Hepatocyte (in vitro differentiated cells): Measurements from ENCODE around the gene HKDC1. TPM values are rescaled to one million over a fixed set of nuclear protein-coding genes. Genes with fewer than 3 reads are reported as not detected.
"Not testable (repeated sequence)": the region's sequence is repeated elsewhere in the genome, so short reads cannot be mapped to it uniquely, and the experiment has no call there.

ENCODE experiments used
- DNase-seq: peaks from one replicate; pipeline ENCODE4 v3.0.0-alpha.2; 2016; ENCODE audit warnings: low spot score
- H2AFZ ChIP-seq: fragments of 200-600 bp; sonication (generic); 2 replicates; pipeline ENCODE4 v1.6.0; 2016; ENCODE audit warnings: antibody characterized with exemption, mild to moderate bottlenecking
- H3K27ac ChIP-seq: fragments of 200-600 bp; sonication (generic); 2 replicates; pipeline ENCODE4 v1.5.1; 2016; ENCODE audit warnings: mild to moderate bottlenecking
- H3K27me3 ChIP-seq: fragments of 200-600 bp; sonication (generic); 2 replicates; pipeline ENCODE4 v1.6.1; 2016
- H3K36me3 ChIP-seq: fragments of 200-600 bp; sonication (generic); replicated peaks from 2 replicates; pipeline ENCODE4 v1.5.1; 2016; ENCODE audit warnings: low read depth; ENCODE audit not compliant: insufficient read depth
- H3K4me1 ChIP-seq: fragments of 200-600 bp; sonication (generic); 2 replicates; pipeline ENCODE4 v1.5.1; 2016; ENCODE audit warnings: mild to moderate bottlenecking, moderate library complexity; ENCODE audit not compliant: insufficient read depth
- H3K4me2 ChIP-seq: fragments of 200-600 bp; sonication (generic); 2 replicates; pipeline ENCODE4 v1.6.0; 2016
- H3K4me3 ChIP-seq: fragments of 200-600 bp; sonication (generic); 2 replicates; pipeline ENCODE4 v1.5.1; 2016; ENCODE audit warnings: mild to moderate bottlenecking
- H3K79me2 ChIP-seq: fragments of 200-600 bp; sonication (generic); 2 replicates; pipeline ENCODE4 v1.6.0; 2017; ENCODE audit warnings: mild to moderate bottlenecking
- H3K9me2 ChIP-seq: fragments of 200-600 bp; sonication (generic); replicated peaks from 2 replicates; pipeline ENCODE4 v1.6.0; 2017; ENCODE audit warnings: mild to moderate bottlenecking; ENCODE audit not compliant: insufficient read depth
- H3K9me3 ChIP-seq: fragments of 200-600 bp; sonication (generic); 2 replicates; pipeline ENCODE4 v1.5.1; 2016; ENCODE audit warnings: low read depth, mild to moderate bottlenecking
- H4K20me1 ChIP-seq: fragments of 200-600 bp; sonication (generic); 2 replicates; pipeline ENCODE4 v1.6.0; 2016; ENCODE audit warnings: mild to moderate bottlenecking; ENCODE audit not compliant: insufficient read depth, poor library complexity, severe bottlenecking
- EZH2 ChIP-seq: fragments of 200-600 bp; sonication (generic); IDR thresholded peaks from 2 replicates; pipeline ENCODE4 v1.6.1; 2016; ENCODE audit warnings: antibody characterized with exemption, mild to moderate bottlenecking, borderline replicate concordance
- EZH2phosphoT487 ChIP-seq: fragments of 200-600 bp; sonication (generic); IDR thresholded peaks from one replicate; pipeline ENCODE4 v1.6.1; 2018; ENCODE audit warnings: antibody characterized with exemption, mild to moderate bottlenecking, low read depth, moderate library complexity; ENCODE audit not compliant: unreplicated experiment, severe bottlenecking
- WGBS: methylation state at CpG from one replicate; pipeline ENCODE4 v1.1.6; 2016; ENCODE audit warnings: low lambda C conversion rate; ENCODE audit errors: missing lambda C conversion rate; 5-methylcytosine and 5-hydroxymethylcytosine counted together
- polyA plus RNA-seq: library from polyadenylated mRNA; unstranded; fragments of >200 nt; fragmentation: Nextera tagmentation; extraction: Ambion mirVana; gene quantifications from 2 replicates; pipeline ENCODE4 v1.2.1, GENCODE V29; 2016
- total RNA-seq: library from RNA; depleted of rRNA; stranded (reverse); fragments of >200 nt; gene quantifications from 2 replicates; pipeline ENCODE4 v1.2.3, GENCODE V29; 2014
- TF ChIP-seq, protein P1 (sequence below): fragments of 200-600 bp; sonication (generic); IDR thresholded peaks from 2 replicates; pipeline ENCODE4 v1.5.1; 2016; ENCODE audit warnings: antibody characterized with exemption, mild to moderate bottlenecking; ENCODE audit not compliant: poor library complexity

HKDC1 gene
- total and polyA plus RNA-seq, 2 experiments from 2014 or later: 23.6 to 27.9 TPM

DNA sequence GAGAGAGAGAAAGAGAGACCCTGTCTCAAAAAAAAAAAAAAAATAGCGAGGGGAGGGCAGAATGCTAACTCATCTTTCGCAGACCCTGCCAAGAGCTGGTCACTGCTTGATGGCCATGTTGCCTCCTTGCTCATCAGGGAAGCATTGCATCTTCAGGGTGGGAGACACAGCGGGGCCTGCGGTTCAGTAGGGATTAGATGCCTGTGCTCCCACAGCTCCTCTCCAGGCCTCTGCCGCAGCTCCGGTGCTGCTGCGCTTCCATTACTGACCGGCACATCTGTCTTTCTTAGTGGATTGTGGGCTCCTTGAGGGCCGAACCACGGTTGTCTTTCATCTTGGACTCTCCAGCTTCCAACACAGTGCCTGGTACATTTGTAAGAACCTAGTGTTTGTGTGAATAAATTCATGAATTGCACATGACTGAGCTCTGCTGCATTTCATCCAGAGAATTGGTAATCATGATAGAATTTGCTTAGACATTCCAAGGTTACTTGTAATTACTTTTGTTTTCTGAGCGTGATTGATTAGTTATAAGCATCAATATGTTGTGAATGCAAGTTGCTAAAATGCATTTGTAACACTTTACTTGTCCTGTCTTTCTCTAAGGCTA lies 75.0 kb downstream of the HKDC1 start:
- H3K27ac ChIP-seq: no peak overlapping the region
- H3K79me2 ChIP-seq: no peaks in the 10 kb centered on the region
- H3K4me1 ChIP-seq: no peaks in the 10 kb centered on the region
- no peaks in the 10 kb centered on the region for H4K20me1 ChIP-seq
- H2AFZ ChIP-seq: no peak overlapping the region
- WGBS: 79% methylated on average over 11 of the region's 11 CpGs
- H3K9me2 ChIP-seq: no peaks in the 10 kb centered on the region
- H3K4me3 ChIP-seq: no peak overlapping the region
- H3K9me3 ChIP-seq: no peaks in the 10 kb centered on the region
- TF ChIP-seq, protein P1, sequence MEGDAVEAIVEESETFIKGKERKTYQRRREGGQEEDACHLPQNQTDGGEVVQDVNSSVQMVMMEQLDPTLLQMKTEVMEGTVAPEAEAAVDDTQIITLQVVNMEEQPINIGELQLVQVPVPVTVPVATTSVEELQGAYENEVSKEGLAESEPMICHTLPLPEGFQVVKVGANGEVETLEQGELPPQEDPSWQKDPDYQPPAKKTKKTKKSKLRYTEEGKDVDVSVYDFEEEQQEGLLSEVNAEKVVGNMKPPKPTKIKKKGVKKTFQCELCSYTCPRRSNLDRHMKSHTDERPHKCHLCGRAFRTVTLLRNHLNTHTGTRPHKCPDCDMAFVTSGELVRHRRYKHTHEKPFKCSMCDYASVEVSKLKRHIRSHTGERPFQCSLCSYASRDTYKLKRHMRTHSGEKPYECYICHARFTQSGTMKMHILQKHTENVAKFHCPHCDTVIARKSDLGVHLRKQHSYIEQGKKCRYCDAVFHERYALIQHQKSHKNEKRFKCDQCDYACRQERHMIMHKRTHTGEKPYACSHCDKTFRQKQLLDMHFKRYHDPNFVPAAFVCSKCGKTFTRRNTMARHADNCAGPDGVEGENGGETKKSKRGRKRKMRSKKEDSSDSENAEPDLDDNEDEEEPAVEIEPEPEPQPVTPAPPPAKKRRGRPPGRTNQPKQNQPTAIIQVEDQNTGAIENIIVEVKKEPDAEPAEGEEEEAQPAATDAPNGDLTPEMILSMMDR: no peak
- TF ChIP-seq EZH2 (no peak), EZH2phosphoT487 (no peak)
- no peak for DNase-seq
- H3K36me3 ChIP-seq: no peaks in the 10 kb centered on the region
- no peak overlapping the region for H3K4me2 ChIP-seq
- no peaks in the 10 kb centered on the region for H3K27me3 ChIP-seq

DNA sequence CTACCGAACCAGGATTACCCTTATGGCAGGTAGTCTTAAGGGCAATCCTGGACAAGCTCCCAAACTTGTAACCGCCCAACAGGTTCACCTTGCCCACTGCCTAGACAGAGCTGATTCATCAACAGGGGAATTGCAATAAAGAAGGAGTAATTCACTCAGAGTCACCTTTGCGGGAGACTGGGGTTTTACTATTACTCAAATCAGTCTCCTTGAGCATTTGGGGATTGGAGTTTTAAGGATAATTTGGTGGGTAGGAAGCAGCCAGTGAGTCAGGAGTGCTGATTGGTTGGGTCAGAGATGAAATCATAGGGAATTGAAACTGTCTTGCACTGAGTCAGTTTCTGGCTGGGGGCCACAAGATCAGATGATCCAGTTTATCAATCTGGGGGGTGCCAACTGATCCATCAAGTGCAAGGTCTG lies 83.5 kb downstream of the HKDC1 start:
- H2AFZ ChIP-seq: no peak overlapping the region
- H3K4me3 ChIP-seq: no peak overlapping the region
- no peaks in the 10 kb centered on the region for H4K20me1 ChIP-seq
- no peaks in the 10 kb centered on the region for H3K9me2 ChIP-seq
- WGBS: 91% methylated on average over 3 of the region's 3 CpGs
- no peak overlapping the region for H3K4me2 ChIP-seq
- no peaks in the 10 kb centered on the region for H3K27me3 ChIP-seq
- H3K9me3 ChIP-seq: no peaks in the 10 kb centered on the region
- no peaks in the 10 kb centered on the region for H3K36me3 ChIP-seq
- H3K27ac ChIP-seq: no peak overlapping the region
- no peaks in the 10 kb centered on the region for H3K79me2 ChIP-seq
- TF ChIP-seq EZH2phosphoT487 (no peak), EZH2 (no peak)
- TF ChIP-seq, protein P1: no peak
- no peak for DNase-seq
- no peaks in the 10 kb centered on the region for H3K4me1 ChIP-seq

DNA sequence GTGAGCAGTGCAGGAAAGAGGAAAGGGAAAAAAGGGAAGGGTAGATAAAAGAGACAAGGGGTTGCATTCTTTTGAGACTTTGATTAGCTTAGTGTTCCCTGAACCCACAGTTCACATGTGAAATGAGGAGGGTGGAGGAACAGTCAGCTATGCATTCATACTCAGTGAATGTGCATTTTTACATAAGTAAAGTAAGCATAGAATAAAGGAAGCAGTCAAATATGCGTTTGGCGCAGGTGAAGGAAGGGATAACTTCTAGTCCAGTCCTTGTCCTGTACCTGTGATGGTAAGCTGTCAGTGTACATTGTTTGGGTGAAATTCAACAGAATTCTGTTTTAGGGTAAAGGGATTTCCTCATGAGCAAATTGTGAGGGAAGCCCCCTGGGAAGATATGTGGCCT lies 86.3 kb downstream of the HKDC1 start:
- H3K9me3 ChIP-seq: no peaks in the 10 kb centered on the region
- no peaks in the 10 kb centered on the region for H3K36me3 ChIP-seq
- no peaks in the 10 kb centered on the region for H3K79me2 ChIP-seq
- DNase-seq: no peak
- no peaks in the 10 kb centered on the region for H3K27me3 ChIP-seq
- H3K4me3 ChIP-seq: no peak overlapping the region
- H3K9me2 ChIP-seq: no peaks in the 10 kb centered on the region
- no peaks in the 10 kb centered on the region for H4K20me1 ChIP-seq
- WGBS: 96% methylated on average over 2 of the region's 2 CpGs
- no peak for TF ChIP-seq EZH2
- TF ChIP-seq, protein P1: no peak
- TF ChIP-seq EZH2phosphoT487: no peak
- no peaks in the 10 kb centered on the region for H3K4me1 ChIP-seq
- no peak overlapping the region for H3K27ac ChIP-seq
- no peak overlapping the region for H3K4me2 ChIP-seq
- no peak overlapping the region for H2AFZ ChIP-seq

DNA sequence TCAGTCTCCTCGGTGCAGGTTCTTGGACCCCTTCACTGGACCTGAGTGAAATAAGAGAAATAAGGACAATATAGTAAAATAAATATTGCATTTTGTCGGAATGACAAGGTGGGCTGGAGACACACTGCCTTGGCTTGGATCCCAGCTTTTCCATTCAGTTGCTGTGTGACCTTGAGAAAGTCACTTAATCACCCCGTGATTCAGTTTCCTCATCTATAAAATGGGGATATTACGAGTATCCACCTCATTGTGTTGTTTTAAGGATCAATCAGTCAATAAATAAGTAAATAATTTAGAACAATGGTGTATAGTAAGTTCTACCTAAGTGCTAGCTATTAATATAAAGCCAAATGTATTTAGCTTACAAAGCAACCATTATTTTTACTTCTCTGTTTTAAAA lies 87.3 kb downstream of the HKDC1 start:
- no peaks in the 10 kb centered on the region for H3K36me3 ChIP-seq
- H3K27me3 ChIP-seq: no peaks in the 10 kb centered on the region
- DNase-seq: no peak
- H3K4me2 ChIP-seq: no peak overlapping the region
- no peaks in the 10 kb centered on the region for H3K4me1 ChIP-seq
- H2AFZ ChIP-seq: no peak overlapping the region
- WGBS: 89% methylated on average over 4 of the region's 4 CpGs
- no peaks in the 10 kb centered on the region for H3K9me3 ChIP-seq
- H3K27ac ChIP-seq: no peak overlapping the region
- H3K4me3 ChIP-seq: no peak overlapping the region
- TF ChIP-seq EZH2 (no peak), EZH2phosphoT487 (no peak)
- TF ChIP-seq, protein P1: no peak
- no peaks in the 10 kb centered on the region for H3K9me2 ChIP-seq
- no peaks in the 10 kb centered on the region for H3K79me2 ChIP-seq
- H4K20me1 ChIP-seq: no peaks in the 10 kb centered on the region

DNA sequence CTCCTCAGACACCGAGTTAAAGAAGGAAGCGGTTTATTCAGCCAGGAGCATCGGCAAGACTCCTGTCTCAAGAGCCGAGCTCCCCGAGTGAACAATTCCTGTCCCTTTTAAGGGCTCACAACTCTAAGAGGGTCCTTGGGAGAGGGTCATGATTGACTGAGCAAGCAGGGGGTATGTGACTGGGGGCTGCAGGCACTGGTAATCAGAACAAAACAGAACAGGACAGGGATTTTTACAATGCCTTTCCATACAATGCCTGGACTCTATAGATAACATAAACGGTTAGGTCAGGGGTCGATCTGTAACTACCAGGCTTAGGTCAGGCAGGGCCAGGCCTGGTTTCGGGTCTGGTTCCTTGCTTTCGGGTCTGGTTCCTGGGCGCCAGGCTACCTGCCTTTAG lies 88.2 kb downstream of the HKDC1 start:
- H3K27me3 ChIP-seq, H3K9me3 ChIP-seq, H4K20me1 ChIP-seq, H3K4me1 ChIP-seq, H3K36me3 ChIP-seq, H3K9me2 ChIP-seq, H3K4me3 ChIP-seq, H3K4me2 ChIP-seq, H2AFZ ChIP-seq, DNase-seq, H3K79me2 ChIP-seq, H3K27ac ChIP-seq: not testable (repeated sequence)
- 88% methylated on average over 10 of the region's 10 CpGs for WGBS
